Stimulated activated CD4-positive, alpha-beta T cell treated with anti-CD3 and anti-CD28 coated beads, Interleukin-15, amount 100 ng/mL, for 48 hours (primary cell): Measurements from ENCODE around the gene MYH6.
"Not testable (repeated sequence)": the region's sequence is repeated elsewhere in the genome, so short reads cannot be mapped to it uniquely, and the experiment has no call there.

Experiments used
- DNase-seq, 2 donors: peaks; one replicate each; pipeline ENCODE4 v3.0.0-alpha.2; 2020; ENCODE audit warnings: low read depth in 2 of 2

The MYH6 gene

GRCh38 chr14:23436327-23437132 lies 28.5 kb upstream of the MYH6 start:
- no peak for DNase-seq

- no peak for DNase-seq
Measured at GRCh38 chr14:23435543-23436326, 27.7 kb upstream of the MYH6 start, which contains the start of gene MYH7. TSS of gene MYH7 (minus strand) at chr14:23435660. CDS start at chr14:23433732, 1,928 bp downstream.

- DNase-seq, result no peak
Measured at GRCh38 chr14:23434488-23435222, 26.6 kb upstream of the MYH6 start.

- no peak for DNase-seq
Measured at GRCh38 chr14:23433457-23433856, 25.4 kb upstream of the MYH6 start.

- DNase-seq, result no peak
Measured at GRCh38 chr14:23432946-23433345, 24.9 kb upstream of the MYH6 start.

- no peak for DNase-seq
Measured at GRCh38 chr14:23432102-23432925, 24.2 kb upstream of the MYH6 start.

- DNase-seq, result no peak
Measured at GRCh38 chr14:23431486-23431885, 23.4 kb upstream of the MYH6 start.

GRCh38 chr14:23430723-23431085 lies 22.6 kb upstream of the MYH6 start:
- DNase-seq, result no peak

GRCh38 chr14:23430016-23430722 lies 22.1 kb upstream of the MYH6 start:
- no peak for DNase-seq

GRCh38 chr14:23428686-23429495 lies 20.8 kb upstream of the MYH6 start:
- DNase-seq, result no peak

- not testable (repeated sequence) for DNase-seq
Measured at GRCh38 chr14:23425798-23426197, 17.7 kb upstream of the MYH6 start.

- no peak for DNase-seq
Measured at GRCh38 chr14:23425169-23425568, 17.1 kb upstream of the MYH6 start.

GRCh38 chr14:23423657-23424056 lies 15.6 kb upstream of the MYH6 start:
- no peak for DNase-seq

- DNase-seq, result no peak
Measured at GRCh38 chr14:23421594-23421993, 13.5 kb upstream of the MYH6 start.

- not testable (repeated sequence) for DNase-seq
Measured at GRCh38 chr14:23419646-23420045, 11.6 kb upstream of the MYH6 start.

- DNase-seq, result no peak
Measured at GRCh38 chr14:23418021-23418420, 9.9 kb upstream of the MYH6 start.

GRCh38 chr14:23417269-23417668 lies 9.2 kb upstream of the MYH6 start:
- DNase-seq, result not testable (repeated sequence)

GRCh38 chr14:23416801-23417200 lies 8.7 kb upstream of the MYH6 start:
- DNase-seq, result no peak

- DNase-seq, result no peak
Measured at GRCh38 chr14:23415821-23416778, 8.0 kb upstream of the MYH6 start.
